Measurements from ENCODE around the gene MXD1. TPM values are rescaled to one million over a fixed set of nuclear protein-coding genes. Genes with fewer than 3 reads are reported as not detected.
A peak's percentile ranks its signal among the peaks of the same experiment; 100 is the strongest.

Gene MXD1
- total RNA-seq, 6 donors from 2014 or later = 16.3 to 94.3 (median 33.8) TPM

DNA sequence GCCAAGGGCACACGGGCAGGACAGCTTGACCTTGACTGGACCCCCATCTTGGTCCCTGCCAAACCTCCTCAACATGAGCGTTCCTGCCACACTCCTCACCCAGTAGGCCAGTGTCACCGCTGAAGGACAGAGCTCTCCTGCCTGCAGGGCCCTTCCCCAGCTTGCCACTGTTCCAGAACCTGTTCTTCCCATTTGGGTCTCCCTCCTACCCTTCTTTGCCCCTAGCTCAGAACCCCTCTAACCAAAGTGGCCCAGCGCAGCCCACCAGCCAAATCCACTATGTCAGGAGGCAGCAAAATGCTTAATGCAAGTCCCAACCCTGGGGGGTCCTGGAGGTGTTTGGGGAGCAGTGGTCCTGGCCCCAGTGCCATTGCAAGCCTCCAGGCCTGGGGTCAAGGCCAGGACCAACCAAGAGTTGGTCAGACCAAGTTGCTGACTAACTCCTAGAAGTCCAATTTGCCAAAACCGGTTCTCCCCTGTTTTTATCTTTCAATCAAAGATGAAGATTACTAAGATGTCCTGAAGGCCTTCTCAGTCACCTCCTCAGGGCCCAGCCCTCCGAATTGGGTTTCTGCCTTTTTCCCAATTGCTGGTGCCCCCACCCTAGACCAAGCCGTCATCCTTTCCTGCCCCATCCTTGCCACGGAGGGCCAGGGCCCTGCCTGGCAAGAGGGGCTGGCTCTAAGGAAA, 51.0 kb downstream of the MXD1 start:
- Histone ChIP-seq H3K27me3 (no peaks in the 10 kb centered on the region), H3K27ac (no peak overlapping the region), H3K9me3 (no peaks in the 10 kb centered on the region), H3K4me1 (no peaks in the 10 kb centered on the region), H3K4me3 (no peak overlapping the region), H3K36me3 (no peaks in the 10 kb centered on the region)
- DNase-seq (no peak), ATAC-seq (ENCODE audit: low FRiP score in 2 of 2) (no peak)
- TF ChIP-seq POLR2AphosphoS5 (IDR thresholded peaks at IDR 0.05) (no peak), POLR2A (IDR thresholded peaks at IDR 0.05) (no peak), EP300 (IDR thresholded peaks at IDR 0.05) (no peak)
- TF ChIP-seq, protein P1, sequence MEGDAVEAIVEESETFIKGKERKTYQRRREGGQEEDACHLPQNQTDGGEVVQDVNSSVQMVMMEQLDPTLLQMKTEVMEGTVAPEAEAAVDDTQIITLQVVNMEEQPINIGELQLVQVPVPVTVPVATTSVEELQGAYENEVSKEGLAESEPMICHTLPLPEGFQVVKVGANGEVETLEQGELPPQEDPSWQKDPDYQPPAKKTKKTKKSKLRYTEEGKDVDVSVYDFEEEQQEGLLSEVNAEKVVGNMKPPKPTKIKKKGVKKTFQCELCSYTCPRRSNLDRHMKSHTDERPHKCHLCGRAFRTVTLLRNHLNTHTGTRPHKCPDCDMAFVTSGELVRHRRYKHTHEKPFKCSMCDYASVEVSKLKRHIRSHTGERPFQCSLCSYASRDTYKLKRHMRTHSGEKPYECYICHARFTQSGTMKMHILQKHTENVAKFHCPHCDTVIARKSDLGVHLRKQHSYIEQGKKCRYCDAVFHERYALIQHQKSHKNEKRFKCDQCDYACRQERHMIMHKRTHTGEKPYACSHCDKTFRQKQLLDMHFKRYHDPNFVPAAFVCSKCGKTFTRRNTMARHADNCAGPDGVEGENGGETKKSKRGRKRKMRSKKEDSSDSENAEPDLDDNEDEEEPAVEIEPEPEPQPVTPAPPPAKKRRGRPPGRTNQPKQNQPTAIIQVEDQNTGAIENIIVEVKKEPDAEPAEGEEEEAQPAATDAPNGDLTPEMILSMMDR (IDR thresholded peaks at IDR 0.05) = no peak
- 92% methylated on average over 6 to 8 of the region's 8 CpGs for WGBS, 2 donors

DNA sequence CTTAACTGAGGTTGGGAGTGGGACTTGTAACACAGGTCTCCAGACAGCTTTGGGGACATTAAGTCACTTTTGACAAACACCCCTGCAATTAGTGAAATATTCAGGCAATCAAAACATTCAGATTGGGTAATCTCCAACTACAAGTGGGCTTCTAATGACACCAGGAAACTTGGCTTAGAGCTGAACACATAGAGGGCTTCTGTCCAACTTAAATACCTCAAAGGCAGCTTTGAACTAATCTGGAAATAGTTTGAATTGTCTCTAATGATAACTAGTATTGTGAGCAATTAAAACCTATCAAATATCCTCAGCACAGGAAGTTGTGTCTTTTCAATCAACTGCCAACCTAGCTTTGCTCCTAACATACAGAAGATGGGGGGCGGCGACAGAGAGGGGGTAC, 51.6 kb downstream of the MXD1 start:
- TF ChIP-seq POLR2A (IDR thresholded peaks at IDR 0.05) = no peak
- no peak for TF ChIP-seq POLR2AphosphoS5 (IDR thresholded peaks at IDR 0.05)
- TF ChIP-seq, protein P1 (IDR thresholded peaks at IDR 0.05) = no peak
- TF ChIP-seq EP300 (IDR thresholded peaks at IDR 0.05) = no peak
- DNase-seq (no peak), ATAC-seq (ENCODE audit: low FRiP score in 2 of 2) (no peak)
- Histone ChIP-seq H3K4me1 (no peaks in the 10 kb centered on the region), H3K27me3 (no peaks in the 10 kb centered on the region), H3K4me3 (no peak overlapping the region), H3K36me3 (no peaks in the 10 kb centered on the region), H3K9me3 (no peaks in the 10 kb centered on the region), H3K27ac (no peak overlapping the region)
- WGBS, 2 donors = 80 to 92% methylated on average over 2 of the region's 2 CpGs

DNA sequence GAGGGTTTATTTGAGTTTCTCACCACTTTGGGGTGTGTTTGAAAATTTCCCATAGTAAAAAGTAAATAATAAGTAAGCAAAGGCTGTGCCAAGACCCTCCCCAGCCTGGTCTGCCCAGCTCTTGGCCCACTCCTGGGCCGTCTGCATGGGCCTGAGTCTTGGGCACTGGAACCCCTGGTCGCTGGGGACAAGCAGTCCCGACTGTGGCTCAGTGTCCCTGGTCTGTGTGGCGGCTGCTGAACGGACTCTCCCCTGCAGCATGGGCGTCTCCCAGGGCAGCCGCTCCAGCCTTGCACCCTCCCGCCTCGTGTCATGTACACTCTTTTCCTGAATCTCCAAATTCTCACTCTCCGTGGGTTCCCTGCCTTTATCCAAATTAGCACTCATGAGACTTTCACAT, 53.7 kb downstream of the MXD1 start:
- Histone ChIP-seq H3K36me3 (no peaks in the 10 kb centered on the region), H3K27me3 (no peaks in the 10 kb centered on the region), H3K27ac (no peak overlapping the region), H3K4me1 (no peaks in the 10 kb centered on the region), H3K9me3 (no peaks in the 10 kb centered on the region), H3K4me3 (no peak overlapping the region)
- WGBS, 2 donors = 86 to 91% methylated on average over 10 of the region's 10 CpGs
- ATAC-seq (ENCODE audit: low FRiP score in 2 of 2) (no peak), DNase-seq (peak in 1 of 2 donors; percentile 57)
- TF ChIP-seq EP300 (IDR thresholded peaks at IDR 0.05) = no peak
- TF ChIP-seq POLR2AphosphoS5 (IDR thresholded peaks at IDR 0.05) = no peak
- TF ChIP-seq, protein P1 (IDR thresholded peaks at IDR 0.05) = no peak
- no peak for TF ChIP-seq POLR2A (IDR thresholded peaks at IDR 0.05)

DNA sequence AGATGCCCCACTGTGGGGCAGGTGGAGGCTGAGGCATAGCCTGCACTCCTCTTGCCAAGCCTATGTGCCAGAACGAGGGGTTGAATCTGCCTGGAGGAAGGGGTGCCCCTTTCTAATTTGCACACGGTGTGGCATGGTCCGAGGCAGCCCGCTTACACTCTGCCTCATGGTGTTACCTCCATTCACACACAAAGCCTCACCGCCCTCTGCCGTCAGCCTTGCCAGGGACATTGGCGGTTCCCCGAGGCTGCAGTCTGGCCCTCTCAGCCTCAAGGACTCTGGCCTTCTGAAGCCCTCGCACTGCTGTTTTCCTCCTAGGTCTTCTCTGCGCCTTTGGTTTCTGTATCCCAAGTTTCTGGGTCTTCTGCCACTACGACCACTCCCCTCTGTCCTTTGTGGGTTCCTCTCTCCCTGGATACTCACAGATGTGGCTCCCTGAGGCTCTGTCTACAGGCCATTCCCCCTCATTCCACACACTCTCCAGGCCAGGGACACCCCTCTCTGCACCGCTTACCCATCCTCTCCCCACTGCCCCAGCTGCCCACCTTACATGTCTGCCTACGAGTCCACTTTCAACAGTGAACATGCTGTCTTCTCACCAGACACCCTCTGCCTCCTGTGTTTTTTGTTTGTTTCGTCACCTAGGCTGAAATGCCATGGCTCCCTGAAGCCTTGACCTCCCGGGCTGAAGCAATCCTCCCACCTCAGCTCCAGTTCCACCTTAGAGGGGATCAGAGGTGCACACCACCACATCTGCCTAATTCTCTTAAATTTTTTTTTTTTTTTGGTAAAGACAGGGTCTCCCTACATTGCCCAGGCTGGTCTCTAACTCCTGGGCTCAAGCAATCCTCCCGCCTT, 54.4 kb downstream of the MXD1 start:
- Histone ChIP-seq H3K36me3 (no peaks in the 10 kb centered on the region), H3K27me3 (no peaks in the 10 kb centered on the region), H3K27ac (no peak overlapping the region), H3K9me3 (no peaks in the 10 kb centered on the region), H3K4me3 (no peak overlapping the region), H3K4me1 (no peaks in the 10 kb centered on the region)
- WGBS, 2 donors = 89 to 95% methylated on average over 13 to 16 of the region's 16 CpGs
- no peak for ATAC-seq (ENCODE audit: low FRiP score in 2 of 2)
- TF ChIP-seq POLR2AphosphoS5 (IDR thresholded peaks at IDR 0.05) (no peak), POLR2A (IDR thresholded peaks at IDR 0.05) (no peak), EP300 (IDR thresholded peaks at IDR 0.05) (no peak)
- TF ChIP-seq, protein P1 (IDR thresholded peaks at IDR 0.05) = no peak
- DNase-seq = no peak

All from upper lobe of left lung (tissue), 6 donors.